Measurements from ENCODE around the gene FAM114A1.

- TF ChIP-seq REST (IDR thresholded peaks at IDR 0.05; ENCODE audit: insufficient read depth in 1 of 2, low read depth in 2 of 2, low read length in 2 of 2) (no peak), POLR2AphosphoS5 (IDR thresholded peaks at IDR 0.05; ENCODE audit: low read depth, low read length) (no peak), TAF1 (IDR thresholded peaks at IDR 0.05; ENCODE audit: borderline replicate concordance, insufficient read depth, low read length) (no peak), SIN3A (IDR thresholded peaks at IDR 0.05; ENCODE audit: borderline replicate concordance, insufficient read depth, low read length) (no peak), FOXP2 (optimal IDR thresholded peaks at IDR 0.05; ENCODE audit: borderline replicate concordance, extremely low read depth, extremely low read length, insufficient read depth) (no peak)
Measured at GRCh38 chr4:38873290-38873944, 5.8 kb downstream of the FAM114A1 start.
